ENCODE measurements around the gene ATG7.
A peak's percentile ranks its signal among the peaks of the same experiment; 100 is the strongest.

ATG7 gene

GRCh38 chr3:11271986-11272904, at the start of gene ATG7:
Gene ATG7, plus strand, starts transcription at chr3:11272397. Its CDS starts 26,299 bp downstream, at chr3:11298696.
- peak; percentile 97 for DNase-seq

- no peak for DNase-seq
Observed at GRCh38 chr3:11224010-11224409, 48.2 kb upstream of the ATG7 start.

- DNase-seq, result no peak
Observed at GRCh38 chr3:11224870-11225229, 47.3 kb upstream of the ATG7 start.

GRCh38 chr3:11226042-11226370, 46.2 kb upstream of the ATG7 start:
- no peak for DNase-seq

GRCh38 chr3:11228041-11228440, 44.2 kb upstream of the ATG7 start:
- DNase-seq, result no peak

GRCh38 chr3:11230125-11230524, 42.1 kb upstream of the ATG7 start:
- no peak for DNase-seq

GRCh38 chr3:11230832-11231231, 41.4 kb upstream of the ATG7 start:
- no peak for DNase-seq

GRCh38 chr3:11235385-11235784, 36.8 kb upstream of the ATG7 start:
- no peak for DNase-seq

GRCh38 chr3:11236588-11237461, 35.4 kb upstream of the ATG7 start:
- DNase-seq, result peak; percentile 34

GRCh38 chr3:11238060-11238459, 34.1 kb upstream of the ATG7 start:
- no peak for DNase-seq

- no peak for DNase-seq
Observed at GRCh38 chr3:11238880-11239279, 33.3 kb upstream of the ATG7 start.

GRCh38 chr3:11239796-11240195, 32.4 kb upstream of the ATG7 start:
- DNase-seq, result no peak

- no peak for DNase-seq
Observed at GRCh38 chr3:11240496-11240895, 31.7 kb upstream of the ATG7 start.

- no peak for DNase-seq
Observed at GRCh38 chr3:11244121-11244677, 28.0 kb upstream of the ATG7 start.

- no peak for DNase-seq
Observed at GRCh38 chr3:11245276-11245675, 26.9 kb upstream of the ATG7 start.

- DNase-seq, result no peak
Observed at GRCh38 chr3:11245827-11246662, 26.2 kb upstream of the ATG7 start.

GRCh38 chr3:11246663-11246970, 25.6 kb upstream of the ATG7 start:
- DNase-seq, result no peak

GRCh38 chr3:11247362-11247761, 24.8 kb upstream of the ATG7 start:
- no peak for DNase-seq

GRCh38 chr3:11248596-11248995, 23.6 kb upstream of the ATG7 start:
- no peak for DNase-seq

- no peak for DNase-seq
Observed at GRCh38 chr3:11250902-11251806, 21.0 kb upstream of the ATG7 start.

GRCh38 chr3:11251807-11252176, 20.4 kb upstream of the ATG7 start:
- DNase-seq, result no peak

- DNase-seq, result no peak
Observed at GRCh38 chr3:11254876-11255275, 17.3 kb upstream of the ATG7 start.
